Measurements from ENCODE around the gene MICAL3.

MICAL3 gene

GRCh38 chr22:17787716-17788330 lies 236.5 kb downstream of the MICAL3 start:
- in situ Hi-C loops (cut with MboI; ENCODE audit: low pct_unique_long_range_greater_than_20kb, low sequenced_read_pairs, unreplicated experiment): no loop called here
- no peak for DNase-seq (ENCODE audit: low spot score)
- TF ChIP-seq CTCF (IDR thresholded peaks at IDR 0.05; ENCODE audit: extremely low read depth, insufficient read depth, missing control alignments): no peak

- TF ChIP-seq CTCF (IDR thresholded peaks at IDR 0.05; ENCODE audit: extremely low read depth, insufficient read depth, missing control alignments): no peak
- in situ Hi-C loops (cut with MboI; ENCODE audit: low pct_unique_long_range_greater_than_20kb, low sequenced_read_pairs, unreplicated experiment): no loop called here
- no peak for DNase-seq (ENCODE audit: low spot score)
These were observed 237.1 kb downstream of the MICAL3 start for GRCh38 chr22:17787241-17787640.

- no peak for TF ChIP-seq CTCF (IDR thresholded peaks at IDR 0.05; ENCODE audit: extremely low read depth, insufficient read depth, missing control alignments)
- DNase-seq (ENCODE audit: low spot score): no peak
- in situ Hi-C loops (cut with MboI; ENCODE audit: low pct_unique_long_range_greater_than_20kb, low sequenced_read_pairs, unreplicated experiment): no loop called here
These were observed 237.8 kb downstream of the MICAL3 start for GRCh38 chr22:17786435-17787161.

GRCh38 chr22:17785185-17786184 lies 238.9 kb downstream of the MICAL3 start:
- in situ Hi-C loops (cut with MboI; ENCODE audit: low pct_unique_long_range_greater_than_20kb, low sequenced_read_pairs, unreplicated experiment): no loop called here
- peak; percentile 69 for DNase-seq (ENCODE audit: low spot score)
- TF ChIP-seq CTCF (IDR thresholded peaks at IDR 0.05; ENCODE audit: extremely low read depth, insufficient read depth, missing control alignments): peak; percentile 69

- TF ChIP-seq CTCF (IDR thresholded peaks at IDR 0.05; ENCODE audit: extremely low read depth, insufficient read depth, missing control alignments): no peak
- in situ Hi-C loops (cut with MboI; ENCODE audit: low pct_unique_long_range_greater_than_20kb, low sequenced_read_pairs, unreplicated experiment): no loop called here
These were observed 239.6 kb downstream of the MICAL3 start for GRCh38 chr22:17784776-17785175.

GRCh38 chr22:17783773-17784480 lies 240.4 kb downstream of the MICAL3 start:
- no peak for DNase-seq (ENCODE audit: low spot score)
- no peak for TF ChIP-seq CTCF (IDR thresholded peaks at IDR 0.05; ENCODE audit: extremely low read depth, insufficient read depth, missing control alignments)
- in situ Hi-C loops (cut with MboI; ENCODE audit: low pct_unique_long_range_greater_than_20kb, low sequenced_read_pairs, unreplicated experiment): no loop called here

More at GRCh38 chr22:17784776-17785175, 239.6 kb downstream of the MICAL3 start:
- no peak for DNase-seq (ENCODE audit: low spot score)

All from GM13977 (cell line).